LNCaP clone FGC (cell line): ENCODE data around the gene PARVG.

ENCODE experiments used
- DNase-seq: peaks from one replicate; pipeline ENCODE4 v3.0.0-alpha.2; 2011; ENCODE audit warnings: low read depth
- H3K4me3 ChIP-seq: 2 replicates; pipeline ENCODE4 v1.5.1; 2011; ENCODE audit warnings: mild to moderate bottlenecking, low read depth, low read length, control low read depth
- TF ChIP-seq, protein P1 (sequence below): IDR thresholded peaks from 2 replicates; pipeline ENCODE4 v1.5.1; 2012; ENCODE audit warnings: mild to moderate bottlenecking; ENCODE audit not compliant: control insufficient read depth, insufficient read depth; ENCODE audit errors: extremely low read depth

The PARVG gene

DNA sequence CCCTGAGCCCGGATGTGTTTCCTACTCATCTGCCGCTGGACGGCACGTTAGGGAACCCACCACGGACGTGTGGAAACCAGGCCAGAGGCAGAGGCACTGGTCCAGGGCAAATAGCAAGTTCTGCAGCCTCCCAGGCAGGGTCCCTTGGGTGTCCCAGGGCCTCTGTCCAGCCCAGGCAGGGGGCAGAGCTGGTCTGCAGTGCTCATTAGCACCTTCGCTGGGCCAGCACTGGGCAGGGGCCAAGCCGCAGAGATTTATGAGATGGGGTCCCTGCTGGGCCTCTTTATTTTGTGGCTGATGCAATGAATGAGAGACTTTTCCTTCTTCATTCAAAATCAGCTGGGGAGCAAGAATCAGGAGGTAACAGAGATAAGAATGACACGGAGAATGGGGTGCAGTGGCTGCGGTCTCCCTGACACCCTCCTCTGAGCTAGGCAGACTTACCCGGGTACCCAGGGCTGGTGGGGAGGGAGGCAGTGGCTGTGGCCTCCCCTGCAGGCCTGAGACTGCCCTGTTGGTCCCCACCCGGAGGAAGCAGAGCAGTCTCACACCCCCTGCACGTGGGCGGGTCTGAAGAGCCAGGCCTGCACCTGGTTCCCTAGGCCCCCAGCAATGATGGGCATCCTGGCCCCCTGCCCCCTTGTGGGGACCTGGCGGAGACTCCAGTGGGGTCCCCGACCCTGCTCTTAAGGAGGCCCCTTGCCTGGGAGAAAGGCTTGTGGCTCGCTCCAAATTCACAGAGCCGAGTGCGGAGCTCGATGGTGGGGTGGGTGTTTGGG lies 14.0 kb upstream of the PARVG start:
- TF ChIP-seq, protein P1, sequence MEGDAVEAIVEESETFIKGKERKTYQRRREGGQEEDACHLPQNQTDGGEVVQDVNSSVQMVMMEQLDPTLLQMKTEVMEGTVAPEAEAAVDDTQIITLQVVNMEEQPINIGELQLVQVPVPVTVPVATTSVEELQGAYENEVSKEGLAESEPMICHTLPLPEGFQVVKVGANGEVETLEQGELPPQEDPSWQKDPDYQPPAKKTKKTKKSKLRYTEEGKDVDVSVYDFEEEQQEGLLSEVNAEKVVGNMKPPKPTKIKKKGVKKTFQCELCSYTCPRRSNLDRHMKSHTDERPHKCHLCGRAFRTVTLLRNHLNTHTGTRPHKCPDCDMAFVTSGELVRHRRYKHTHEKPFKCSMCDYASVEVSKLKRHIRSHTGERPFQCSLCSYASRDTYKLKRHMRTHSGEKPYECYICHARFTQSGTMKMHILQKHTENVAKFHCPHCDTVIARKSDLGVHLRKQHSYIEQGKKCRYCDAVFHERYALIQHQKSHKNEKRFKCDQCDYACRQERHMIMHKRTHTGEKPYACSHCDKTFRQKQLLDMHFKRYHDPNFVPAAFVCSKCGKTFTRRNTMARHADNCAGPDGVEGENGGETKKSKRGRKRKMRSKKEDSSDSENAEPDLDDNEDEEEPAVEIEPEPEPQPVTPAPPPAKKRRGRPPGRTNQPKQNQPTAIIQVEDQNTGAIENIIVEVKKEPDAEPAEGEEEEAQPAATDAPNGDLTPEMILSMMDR, result no peak

DNA sequence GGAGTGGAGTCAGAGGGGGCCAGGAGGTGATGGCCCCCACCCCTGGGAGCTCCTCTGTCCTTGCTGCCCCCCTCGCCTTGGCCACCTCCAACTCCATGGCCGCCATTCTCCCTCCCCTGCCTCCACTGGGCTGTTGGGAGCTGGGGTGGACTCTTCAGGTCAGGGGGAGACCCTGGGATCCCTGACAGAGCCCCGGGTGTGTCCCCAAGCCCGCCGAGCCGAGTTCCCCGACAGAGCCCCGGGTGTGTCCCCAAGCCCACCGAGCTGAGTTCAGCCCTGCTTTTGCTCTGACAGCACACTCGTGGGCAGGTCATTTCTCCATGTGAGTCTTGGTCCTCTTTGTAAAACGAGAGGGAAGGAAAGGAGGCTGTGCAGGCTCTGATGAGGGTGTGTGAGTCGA lies 13.2 kb upstream of the PARVG start:
- TF ChIP-seq, protein P1, result no peak
- no peak overlapping the region for H3K4me3 ChIP-seq
- DNase-seq, result no peak

More for the DNA sequence above, 14.0 kb upstream of the PARVG start:
- H3K4me3 ChIP-seq, result no peak overlapping the region
- no peak for DNase-seq

DNA sequence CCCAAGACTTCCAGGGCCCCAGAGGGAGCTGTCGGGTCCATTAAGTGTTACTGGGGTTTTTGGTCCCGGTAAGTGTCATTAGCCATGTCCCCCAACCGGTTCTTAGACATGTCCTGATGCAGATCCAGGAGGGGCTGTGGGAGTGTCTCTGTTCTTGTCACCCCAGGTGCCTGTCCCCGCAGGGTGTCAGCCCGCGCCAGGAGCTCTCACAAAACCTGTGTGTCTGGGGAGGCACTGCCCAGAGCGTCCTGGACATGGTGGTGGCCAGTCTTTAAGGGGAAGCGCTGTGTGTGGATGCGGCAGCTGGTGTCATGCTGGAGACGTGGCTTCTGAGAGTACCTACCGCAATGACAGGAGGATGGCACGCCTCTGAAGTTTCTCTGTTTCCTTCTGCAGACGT lies 12.5 kb upstream of the PARVG start:
- DNase-seq, result no peak
- TF ChIP-seq, protein P1, result no peak

DNA sequence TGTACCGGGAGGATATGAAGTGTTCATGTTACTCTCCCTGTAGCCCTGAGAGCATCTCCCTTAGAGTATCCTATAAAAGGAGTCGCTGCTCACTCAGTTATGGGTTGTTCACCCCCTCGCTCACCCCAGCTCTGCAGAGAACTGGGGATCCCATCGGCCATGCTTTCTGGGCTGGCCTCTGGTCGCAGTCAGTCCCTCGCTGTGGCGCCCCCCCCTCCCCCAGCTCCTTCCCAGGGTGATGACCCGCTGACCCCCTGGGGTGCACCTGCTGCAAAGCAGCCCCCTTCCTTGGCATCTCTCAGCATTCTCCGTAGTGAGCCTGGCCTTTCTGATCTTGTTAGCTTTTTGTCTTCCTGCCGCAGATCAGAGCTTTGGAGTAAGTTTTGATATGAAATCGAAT lies 10.3 kb upstream of the PARVG start:
- no peak for DNase-seq
- H3K4me3 ChIP-seq, result no peak overlapping the region
- TF ChIP-seq, protein P1, result no peak

More for the DNA sequence above, 12.5 kb upstream of the PARVG start:
- H3K4me3 ChIP-seq, result no peak overlapping the region

DNA sequence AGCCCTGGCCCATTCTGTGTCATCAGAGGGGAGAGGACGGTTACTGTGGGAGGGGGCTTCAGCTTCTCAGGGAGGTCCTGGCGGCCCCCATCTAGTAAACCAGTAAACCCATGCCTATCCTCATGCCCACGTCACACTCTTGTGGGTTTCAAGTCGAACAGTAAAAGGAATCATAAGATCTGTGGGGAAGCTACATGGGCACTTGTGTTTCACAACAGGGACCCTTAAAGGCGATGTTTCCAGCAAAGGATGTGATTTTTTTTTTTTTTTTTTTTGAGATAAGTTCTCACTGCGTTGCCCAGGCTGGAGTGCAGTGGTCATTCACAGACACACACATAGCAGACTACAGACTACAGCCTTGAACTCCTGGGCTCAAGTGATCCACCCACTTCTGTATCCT lies 9.2 kb upstream of the PARVG start:
- TF ChIP-seq, protein P1, result no peak
- H3K4me3 ChIP-seq, result no peak overlapping the region
- no peak for DNase-seq

DNA sequence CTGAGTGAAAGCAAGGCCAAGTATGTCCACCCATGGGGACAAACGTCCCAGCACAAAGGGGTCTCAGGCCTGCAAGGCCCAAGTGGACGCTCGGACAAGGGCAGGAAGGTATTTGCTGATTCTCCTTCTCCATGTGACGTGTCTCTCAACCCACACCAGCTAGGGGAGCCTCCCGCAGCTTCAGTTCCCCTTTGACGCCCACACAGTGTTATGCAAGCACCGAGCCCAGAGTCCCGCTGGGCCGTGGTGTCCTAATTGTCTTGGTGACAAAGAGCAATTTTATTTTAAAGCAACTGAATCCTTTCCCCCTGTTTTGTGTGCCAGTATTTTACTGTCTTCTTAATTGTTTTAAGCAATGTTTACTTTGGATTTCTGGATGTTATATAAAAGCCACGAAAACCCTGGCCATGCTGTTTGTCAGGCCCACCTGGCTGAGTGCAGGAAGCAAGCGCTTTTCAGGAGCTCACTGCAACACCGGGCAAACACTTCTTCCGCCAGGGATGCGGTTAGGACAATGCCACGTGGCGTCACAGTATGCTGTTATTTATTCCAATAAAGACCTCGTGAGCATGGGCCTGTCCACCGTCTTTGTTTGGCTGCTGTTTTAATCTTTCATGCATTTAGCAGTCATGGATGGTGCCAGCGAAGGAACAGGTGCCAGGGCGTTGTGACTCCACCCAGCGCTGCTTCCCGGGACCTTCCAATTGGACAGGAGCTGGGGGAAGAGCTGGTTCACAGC lies 8.2 kb upstream of the PARVG start:
- no peak overlapping the region for H3K4me3 ChIP-seq
- TF ChIP-seq, protein P1, result no peak
- peak; percentile 52 for DNase-seq

DNA sequence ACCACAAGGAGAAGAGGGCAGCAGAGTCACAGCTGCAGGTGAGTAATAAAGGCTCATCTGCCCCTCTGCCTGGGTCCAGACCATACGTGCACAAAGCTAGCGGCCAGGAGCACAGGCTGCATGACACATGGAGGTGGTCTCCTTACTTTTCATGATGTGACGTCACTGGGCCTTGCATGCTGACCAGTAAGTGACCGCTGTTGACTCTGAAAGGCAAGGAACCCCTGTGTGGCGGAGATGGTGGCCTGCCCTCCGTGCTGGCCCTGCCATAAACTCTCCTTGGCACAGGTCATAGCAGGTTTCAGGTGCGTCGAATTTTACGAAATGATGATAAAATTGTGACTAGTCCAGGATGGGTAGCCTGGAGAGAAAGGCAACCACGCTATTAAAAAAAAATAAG lies 7.6 kb upstream of the PARVG start:
- DNase-seq, result no peak
- TF ChIP-seq, protein P1, result no peak
- no peak overlapping the region for H3K4me3 ChIP-seq
